ENCODE data around the gene RNFT1.
"Not testable (repeated sequence)": the region's sequence is repeated elsewhere in the genome, so short reads cannot be mapped to it uniquely, and the experiment has no call there.

RNFT1 gene

GRCh38 chr17:59964482-59965328, at the start of gene RNFT1:
TSS of gene RNFT1 (minus strand) at chr17:59964740. CDS start at chr17:59964663, 77 bp downstream.
- peak; percentile 56 for DNase-seq

GRCh38 chr17:60009326-60009725, 44.8 kb upstream of the RNFT1 start:
- not testable (repeated sequence) for DNase-seq

- not testable (repeated sequence) for DNase-seq
These were observed 43.8 kb upstream of the RNFT1 start for GRCh38 chr17:60008377-60008776.

GRCh38 chr17:60006160-60006559, 41.6 kb upstream of the RNFT1 start:
- no peak for DNase-seq

GRCh38 chr17:60004561-60004960, 40.0 kb upstream of the RNFT1 start:
- not testable (repeated sequence) for DNase-seq

GRCh38 chr17:60002405-60002804, 37.9 kb upstream of the RNFT1 start:
- not testable (repeated sequence) for DNase-seq

GRCh38 chr17:59996608-59997007, 32.1 kb upstream of the RNFT1 start:
- not testable (repeated sequence) for DNase-seq

- DNase-seq: not testable (repeated sequence)
These were observed 10.6 kb upstream of the RNFT1 start for GRCh38 chr17:59975166-59975565.

- DNase-seq: not testable (repeated sequence)
These were observed 8.9 kb upstream of the RNFT1 start for GRCh38 chr17:59973483-59973882.

GRCh38 chr17:59972778-59973177, 8.2 kb upstream of the RNFT1 start:
- no peak for DNase-seq

GRCh38 chr17:59971771-59972170, 7.2 kb upstream of the RNFT1 start:
- not testable (repeated sequence) for DNase-seq

- no peak for DNase-seq
These were observed 630 bp downstream of the RNFT1 start for GRCh38 chr17:59963738-59964481.

GRCh38 chr17:59962739-59963318, 1.7 kb downstream of the RNFT1 start:
- no peak for DNase-seq

GRCh38 chr17:59959574-59959973, 5.0 kb downstream of the RNFT1 start:
- DNase-seq: not testable (repeated sequence)

- DNase-seq: no peak
These were observed 9.7 kb downstream of the RNFT1 start for GRCh38 chr17:59954856-59955255.

- no peak for DNase-seq
These were observed 14.5 kb downstream of the RNFT1 start for GRCh38 chr17:59950049-59950448.

GRCh38 chr17:59947310-59947709, 17.2 kb downstream of the RNFT1 start:
- DNase-seq: not testable (repeated sequence)

- DNase-seq: not testable (repeated sequence)
These were observed 18.1 kb downstream of the RNFT1 start for GRCh38 chr17:59946433-59946832.

- no peak for DNase-seq
These were observed 23.4 kb downstream of the RNFT1 start for GRCh38 chr17:59941131-59941530.

- not testable (repeated sequence) for DNase-seq
These were observed 23.8 kb downstream of the RNFT1 start for GRCh38 chr17:59940697-59941096.

- not testable (repeated sequence) for DNase-seq
These were observed 31.2 kb downstream of the RNFT1 start for GRCh38 chr17:59933317-59933716.

- not testable (repeated sequence) for DNase-seq
These were observed 33.8 kb downstream of the RNFT1 start for GRCh38 chr17:59930768-59931167.

- not testable (repeated sequence) for DNase-seq
These were observed 34.4 kb downstream of the RNFT1 start for GRCh38 chr17:59930121-59930520.

Measured in DMS79 (cell line).